Measurements from ENCODE around the gene CPNE5. TPM values are rescaled to one million over a fixed set of nuclear protein-coding genes. Genes with fewer than 3 reads are reported as not detected.
"Not testable (repeated sequence)": the region's sequence is repeated elsewhere in the genome, so short reads cannot be mapped to it uniquely, and the experiment has no call there.

Gene CPNE5
- total RNA-seq, 1 donor = 0.18 TPM

GRCh38 chr6:36728289-36729160 is 110.7 kb downstream of the CPNE5 start:
- no peak for TF ChIP-seq CTCF (IDR thresholded peaks at IDR 0.05; ENCODE audit: insufficient read depth, low read length)
- DNase-seq (ENCODE audit: low read depth) = no peak

GRCh38 chr6:36727505-36728021 is 111.7 kb downstream of the CPNE5 start:
- peak; percentile 5 for DNase-seq (ENCODE audit: low read depth)
- TF ChIP-seq CTCF (IDR thresholded peaks at IDR 0.05; ENCODE audit: insufficient read depth, low read length) = no peak
- no peak overlapping the region for H3K4me3 ChIP-seq (ENCODE audit: low read depth, low read length)

More at GRCh38 chr6:36728289-36729160, 110.7 kb downstream of the CPNE5 start:
- no peak overlapping the region for H3K4me3 ChIP-seq (ENCODE audit: low read depth, low read length)

GRCh38 chr6:36725581-36725980 is 113.7 kb downstream of the CPNE5 start:
- H3K4me3 ChIP-seq (ENCODE audit: low read depth, low read length) = no peak overlapping the region
- DNase-seq (ENCODE audit: low read depth) = no peak
- no peak for TF ChIP-seq CTCF (IDR thresholded peaks at IDR 0.05; ENCODE audit: insufficient read depth, low read length)

GRCh38 chr6:36724514-36725390 is 114.5 kb downstream of the CPNE5 start:
- peak; percentile 74 for DNase-seq (ENCODE audit: low read depth)
- peak; percentile 67 for TF ChIP-seq CTCF (IDR thresholded peaks at IDR 0.05; ENCODE audit: insufficient read depth, low read length)
- no peak overlapping the region for H3K4me3 ChIP-seq (ENCODE audit: low read depth, low read length)

GRCh38 chr6:36723992-36724391 is 115.3 kb downstream of the CPNE5 start:
- H3K4me3 ChIP-seq (ENCODE audit: low read depth, low read length); DNase-seq (ENCODE audit: low read depth): not testable (repeated sequence)

GRCh38 chr6:36722879-36723278 is 116.4 kb downstream of the CPNE5 start:
- DNase-seq (ENCODE audit: low read depth) = no peak
- no peak overlapping the region for H3K4me3 ChIP-seq (ENCODE audit: low read depth, low read length)
- no peak for TF ChIP-seq CTCF (IDR thresholded peaks at IDR 0.05; ENCODE audit: insufficient read depth, low read length)

GRCh38 chr6:36722365-36722764 is 116.9 kb downstream of the CPNE5 start:
- no peak overlapping the region for H3K4me3 ChIP-seq (ENCODE audit: low read depth, low read length)
- no peak for TF ChIP-seq CTCF (IDR thresholded peaks at IDR 0.05; ENCODE audit: insufficient read depth, low read length)
- DNase-seq (ENCODE audit: low read depth) = no peak

Data from fibroblast of the aortic adventitia (primary cell).